Thoracic aorta (tissue), 2 donors: Measurements from ENCODE around the gene RAPH1. TPM values are rescaled to one million over a fixed set of nuclear protein-coding genes. Genes with fewer than 3 reads are reported as not detected.

Source experiments
- ATAC-seq: fragments of 150-250 bp; one replicate; pipeline ENCODE4 v1.8.0; 2017; ENCODE audit warnings: low read depth; ENCODE audit not compliant: insufficient number of reproducible peaks, low FRiP score
- DNase-seq: peaks from one replicate; pipeline ENCODE4 v3.0.0-alpha.2; 2020; ENCODE audit warnings: low spot score
- H3K27ac ChIP-seq, 2 donors: fragments of 200-600 bp; sonication (generic); 1 replicate in 1 of 2; 2 replicates in 1 of 2; pipeline ENCODE4 v1.5.1; 2016; ENCODE audit warnings: mild to moderate bottlenecking in 2 of 2, moderate library complexity in 2 of 2
- H3K27me3 ChIP-seq: fragments of 200-600 bp; sonication (generic); replicated peaks from 2 replicates; pipeline ENCODE4 v1.6.0; 2016; ENCODE audit warnings: mild to moderate bottlenecking; ENCODE audit not compliant: insufficient read depth
- H3K36me3 ChIP-seq: fragments of 200-600 bp; sonication (generic); one replicate; pipeline ENCODE4 v1.5.1; 2016
- H3K4me1 ChIP-seq, 2 donors: fragments of 200-600 bp; sonication (generic); 1 replicate in 1 of 2; 2 replicates in 1 of 2; pipeline versions ENCODE4 v1.5.1 to v1.6.0; 2016; ENCODE audit warnings: low read depth in 2 of 2, mild to moderate bottlenecking in 1 of 2; ENCODE audit not compliant: control insufficient read depth in 1 of 2
- H3K4me3 ChIP-seq: fragments of 200-600 bp; sonication (generic); 2 replicates; pipeline ENCODE4 v1.5.1; 2016; ENCODE audit warnings: mild to moderate bottlenecking
- H3K9me3 ChIP-seq: fragments of 200-600 bp; sonication (generic); 2 replicates; pipeline ENCODE4 v1.5.1; 2016
- CTCF ChIP-seq: fragments of 200-600 bp; sonication (generic); IDR thresholded peaks from one replicate; pipeline ENCODE4 v1.5.1; 2019; ENCODE audit warnings: antibody characterized with exemption
- total RNA-seq, 2 donors: library from RNA; depleted of rRNA; stranded (reverse); fragments of >200 nt; gene quantifications; one replicate each; pipeline versions ENCODE4 v1.1.0 to v1.2.3, GENCODE V29; 2016

RAPH1 gene
- total RNA-seq, 2 donors from 2014 or later: 44.8 to 86.8 TPM

DNA sequence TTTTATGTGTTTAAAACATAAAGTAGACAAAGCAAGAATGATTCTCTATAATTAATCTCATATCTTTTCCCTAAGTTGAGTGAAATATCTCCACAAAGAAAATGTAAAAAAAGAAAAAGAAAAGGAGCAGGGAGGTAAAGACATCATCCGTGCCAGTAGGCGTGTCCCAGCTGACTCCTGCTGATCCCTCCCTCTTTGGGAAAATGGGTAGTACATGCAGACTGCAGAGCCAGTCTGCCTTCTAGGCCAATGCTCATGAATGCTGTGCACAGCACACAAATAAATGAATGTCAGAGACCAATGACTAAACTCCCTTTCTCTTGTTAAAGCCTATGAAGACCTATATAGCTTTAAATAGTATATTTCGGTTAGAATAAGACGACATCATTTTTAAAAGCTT is 64.7 kb downstream of the RAPH1 start:
- no peaks in the 10 kb centered on the region for H3K27me3 ChIP-seq
- H3K9me3 ChIP-seq: no peaks in the 10 kb centered on the region
- no peak overlapping the region for H3K4me3 ChIP-seq
- no peak for DNase-seq
- no peak overlapping the region for H3K27ac ChIP-seq
- no peak for TF ChIP-seq CTCF
- peaks cover 3 to 11% of the 10 kb centered on the region in 2 donors for H3K4me1 ChIP-seq
- ATAC-seq: no peak
- H3K36me3 ChIP-seq: peaks cover 5% of the 10 kb centered on the region

GRCh38 chr2:203469546-203469945 is 65.6 kb downstream of the RAPH1 start:
- DNase-seq (no peak), ATAC-seq (no peak)
- H3K4me1 ChIP-seq: peaks cover 3 to 11% of the 10 kb centered on the region in 2 donors

GRCh38 chr2:203463266-203463678 is 71.8 kb downstream of the RAPH1 start:
- Histone ChIP-seq H3K27me3 (no peaks in the 10 kb centered on the region), H3K9me3 (no peaks in the 10 kb centered on the region), H3K4me1 (peaks cover 8 to 12% of the 10 kb centered on the region in 2 donors), H3K4me3 (no peak overlapping the region), H3K36me3 (peaks cover 9% of the 10 kb centered on the region), H3K27ac (no peak overlapping the region)
- DNase-seq: no peak
- no peak for ATAC-seq
- no peak for TF ChIP-seq CTCF

More at GRCh38 chr2:203469546-203469945, 65.6 kb downstream of the RAPH1 start:
- H3K27me3 ChIP-seq: no peaks in the 10 kb centered on the region
- TF ChIP-seq CTCF: no peak
- no peak overlapping the region for H3K4me3 ChIP-seq
- H3K9me3 ChIP-seq: no peaks in the 10 kb centered on the region
- peaks cover 5% of the 10 kb centered on the region for H3K36me3 ChIP-seq
- H3K27ac ChIP-seq: no peak overlapping the region

GRCh38 chr2:203462308-203462707 is 72.8 kb downstream of the RAPH1 start:
- Histone ChIP-seq H3K4me3 (no peak overlapping the region), H3K9me3 (no peaks in the 10 kb centered on the region), H3K27me3 (no peaks in the 10 kb centered on the region), H3K4me1 (peaks cover 8 to 12% of the 10 kb centered on the region in 2 donors), H3K36me3 (peaks cover 12% of the 10 kb centered on the region), H3K27ac (no peak overlapping the region)
- no peak for DNase-seq
- TF ChIP-seq CTCF: no peak
- ATAC-seq: no peak

DNA sequence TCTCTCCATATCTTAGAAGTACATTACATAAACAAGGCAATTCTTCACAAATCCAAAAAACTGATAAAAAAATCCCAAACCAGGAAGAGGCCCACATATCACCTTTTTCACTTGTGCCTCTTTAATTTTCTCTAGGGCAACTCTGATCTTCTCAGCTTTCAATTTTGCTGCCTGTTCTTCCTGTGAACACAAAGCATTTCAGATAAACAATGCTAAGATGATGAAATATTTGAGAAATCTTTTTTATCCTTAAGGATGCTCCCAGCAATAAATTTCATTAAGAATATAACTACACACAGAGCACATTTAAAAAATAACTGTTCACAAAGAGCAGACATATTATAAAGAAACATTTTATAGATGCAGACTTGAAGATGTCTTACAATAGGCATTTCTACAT is 73.4 kb downstream of the RAPH1 start:
- DNase-seq (no peak), ATAC-seq (no peak)
- H3K27ac ChIP-seq: no peak overlapping the region
- H3K4me3 ChIP-seq: no peak overlapping the region
- no peak for TF ChIP-seq CTCF
- H3K27me3 ChIP-seq: no peaks in the 10 kb centered on the region
- H3K4me1 ChIP-seq: peaks cover 8 to 12% of the 10 kb centered on the region in 2 donors
- H3K36me3 ChIP-seq: peaks cover 15% of the 10 kb centered on the region
- no peaks in the 10 kb centered on the region for H3K9me3 ChIP-seq
